SJSA1 (cell line): Measurements from ENCODE around the gene RBM39. TPM values are rescaled to one million over a fixed set of nuclear protein-coding genes. Genes with fewer than 3 reads are reported as not detected.
A peak's percentile ranks its signal among the peaks of the same experiment; 100 is the strongest.
"Not testable (repeated sequence)": the region's sequence is repeated elsewhere in the genome, so short reads cannot be mapped to it uniquely, and the experiment has no call there.

ENCODE experiments used
- DNase-seq, 2 experiments: peaks; one replicate each; pipeline ENCODE4 v3.0.0-alpha.2; 2015 to 2020; ENCODE audit warnings: low spot score in 2 of 2, low read depth in 1 of 2
- H3K27ac ChIP-seq: fragments of 250-450 bp; sonication (Bioruptor Pico); 2 replicates; pipeline ENCODE4 v1.5.1; 2020; ENCODE audit warnings: mild to moderate bottlenecking, moderate library complexity
- H3K27me3 ChIP-seq: fragments of 250-450 bp; sonication (Bioruptor Pico); replicated peaks from 2 replicates; pipeline ENCODE4 v1.5.1; 2020; ENCODE audit warnings: mild to moderate bottlenecking, moderate library complexity
- H3K36me3 ChIP-seq: fragments of 250-450 bp; sonication (Bioruptor Pico); 2 replicates; pipeline ENCODE4 v1.5.1; 2020; ENCODE audit warnings: mild to moderate bottlenecking
- H3K4me1 ChIP-seq: fragments of 250-450 bp; sonication (Bioruptor Pico); replicated peaks from 2 replicates; pipeline ENCODE4 v1.6.1; 2021; ENCODE audit warnings: mild to moderate bottlenecking
- H3K4me3 ChIP-seq: fragments of 250-450 bp; sonication (Bioruptor Pico); 2 replicates; pipeline ENCODE4 v1.5.1; 2020; ENCODE audit warnings: mild to moderate bottlenecking
- H3K9me3 ChIP-seq: fragments of 250-450 bp; sonication (Bioruptor Pico); replicated peaks from 2 replicates; pipeline ENCODE4 v1.5.1; 2020; ENCODE audit warnings: mild to moderate bottlenecking
- total RNA-seq: library from RNA; depleted of rRNA; stranded (reverse); fragments of >200 nt; shearing (Covaris generic); gene quantifications from 2 replicates; pipeline ENCODE4 v1.2.3, GENCODE V29; 2014

RBM39 gene
- total RNA-seq, 1 experiment from 2014 or later, result 277 TPM

DNA sequence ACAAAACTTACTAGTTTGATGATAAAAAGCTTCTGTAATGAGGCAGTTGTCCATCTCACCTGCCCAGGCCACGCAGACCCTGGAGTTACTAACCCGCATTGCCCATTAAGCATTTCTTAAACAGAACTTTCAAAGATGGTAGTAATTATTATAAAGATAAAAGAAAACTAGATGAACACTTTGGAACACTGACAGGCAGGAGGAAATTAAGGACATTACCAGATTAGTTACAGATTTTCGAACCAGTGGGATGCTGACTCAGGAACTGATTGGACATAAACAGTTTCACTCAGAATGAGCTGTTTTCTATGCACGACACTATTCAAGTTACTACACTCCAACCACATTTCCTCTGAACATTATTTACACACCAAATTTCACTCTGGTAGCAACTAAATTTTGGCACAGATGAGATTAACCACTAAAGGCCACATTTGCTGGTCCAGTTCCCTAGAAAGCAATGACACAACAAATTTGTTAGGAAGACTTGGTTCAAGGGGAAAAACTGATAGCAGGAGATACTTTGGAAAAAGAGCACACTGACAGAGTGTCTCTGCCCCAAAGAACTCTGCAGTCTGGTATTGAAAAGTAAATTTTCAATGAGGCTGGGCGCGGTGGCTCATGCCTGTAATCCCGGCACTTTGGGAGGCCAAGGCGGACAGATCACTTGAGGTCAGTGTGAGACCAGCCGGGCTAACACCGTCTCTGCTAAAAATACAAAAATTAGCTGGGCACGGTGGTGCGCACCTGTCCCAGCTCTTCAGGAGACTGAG is 39.8 kb downstream of the RBM39 start:
- peaks cover 16% of the 10 kb centered on the region for H3K4me1 ChIP-seq
- H3K36me3 ChIP-seq, result peaks cover 78% of the 10 kb centered on the region
- DNase-seq, result peak in 1 of 2 experiments; percentile 36
- H3K27ac ChIP-seq, result no peak overlapping the region
- no peaks in the 10 kb centered on the region for H3K27me3 ChIP-seq
- no peak overlapping the region for H3K4me3 ChIP-seq
- H3K9me3 ChIP-seq, result no peaks in the 10 kb centered on the region

DNA sequence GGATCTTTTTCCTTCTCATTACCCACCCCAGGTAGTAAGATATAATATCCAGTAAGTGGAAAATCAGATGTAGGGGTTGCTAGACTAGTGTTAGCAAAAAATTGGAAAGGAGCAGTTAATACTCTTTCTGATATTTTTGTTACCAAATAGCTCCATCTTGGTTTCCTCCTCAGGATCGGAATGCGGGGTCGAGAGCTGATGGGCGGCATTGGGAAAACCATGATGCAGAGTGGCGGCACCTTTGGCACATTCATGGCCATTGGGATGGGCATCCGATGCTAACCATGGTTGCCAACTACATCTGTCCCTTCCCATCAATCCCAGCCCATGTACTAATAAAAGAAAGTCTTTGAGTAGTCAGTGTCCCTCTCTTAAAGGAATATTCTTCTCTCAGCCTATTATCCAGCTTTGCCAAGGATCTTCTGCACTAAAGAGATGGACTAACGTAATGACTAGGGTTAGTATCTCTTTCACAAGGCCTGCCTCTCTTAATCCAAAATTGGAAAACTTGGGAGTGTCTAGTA is 41.4 kb downstream of the RBM39 start:
- H3K9me3 ChIP-seq, result no peaks in the 10 kb centered on the region
- peaks cover 67% of the 10 kb centered on the region for H3K36me3 ChIP-seq
- peak in 1 of 2 experiments; percentile 28 for DNase-seq
- H3K4me3 ChIP-seq, result no peak overlapping the region
- H3K27ac ChIP-seq, result no peak overlapping the region
- H3K27me3 ChIP-seq, result no peaks in the 10 kb centered on the region
- peaks cover 16% of the 10 kb centered on the region for H3K4me1 ChIP-seq

DNA sequence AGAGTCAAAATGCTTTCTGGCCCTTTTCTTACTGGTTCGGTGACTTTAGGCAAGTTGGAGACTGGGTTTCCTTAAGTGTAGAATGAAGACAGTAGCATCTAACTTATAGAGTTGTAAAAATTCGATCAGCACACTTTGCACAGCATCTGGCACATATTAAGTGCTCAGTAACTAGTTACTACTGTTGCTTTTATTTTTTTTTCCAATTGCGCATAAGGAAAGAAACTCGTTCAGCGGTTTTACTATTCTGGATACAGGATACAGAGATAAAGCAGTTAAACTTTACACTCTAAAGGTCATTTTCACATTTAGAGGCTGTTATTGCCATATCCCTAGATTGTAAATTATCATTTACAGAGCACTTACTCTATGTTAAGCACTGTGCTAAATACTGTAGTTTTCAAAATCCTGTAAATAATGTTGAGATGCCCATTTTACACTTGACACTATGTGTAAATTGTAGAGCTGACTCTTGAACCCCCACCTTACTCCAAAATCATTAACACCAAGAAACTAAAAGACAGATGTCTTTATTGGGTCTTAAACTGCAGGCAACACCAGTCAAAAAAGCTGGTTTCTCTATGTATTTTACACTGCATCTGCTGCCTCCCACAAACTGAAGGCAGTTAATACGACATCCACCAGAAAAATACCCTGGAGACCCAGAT is 42.0 kb downstream of the RBM39 start:
- H3K9me3 ChIP-seq, result no peaks in the 10 kb centered on the region
- no peak for DNase-seq
- H3K36me3 ChIP-seq, result peaks cover 65% of the 10 kb centered on the region
- H3K27me3 ChIP-seq, result no peaks in the 10 kb centered on the region
- peak overlapping the region; percentile 54; the same call in 1 of the 2 replicates for H3K27ac ChIP-seq
- H3K4me1 ChIP-seq, result peaks cover 16% of the 10 kb centered on the region
- H3K4me3 ChIP-seq, result peak overlapping the region; percentile 77

DNA sequence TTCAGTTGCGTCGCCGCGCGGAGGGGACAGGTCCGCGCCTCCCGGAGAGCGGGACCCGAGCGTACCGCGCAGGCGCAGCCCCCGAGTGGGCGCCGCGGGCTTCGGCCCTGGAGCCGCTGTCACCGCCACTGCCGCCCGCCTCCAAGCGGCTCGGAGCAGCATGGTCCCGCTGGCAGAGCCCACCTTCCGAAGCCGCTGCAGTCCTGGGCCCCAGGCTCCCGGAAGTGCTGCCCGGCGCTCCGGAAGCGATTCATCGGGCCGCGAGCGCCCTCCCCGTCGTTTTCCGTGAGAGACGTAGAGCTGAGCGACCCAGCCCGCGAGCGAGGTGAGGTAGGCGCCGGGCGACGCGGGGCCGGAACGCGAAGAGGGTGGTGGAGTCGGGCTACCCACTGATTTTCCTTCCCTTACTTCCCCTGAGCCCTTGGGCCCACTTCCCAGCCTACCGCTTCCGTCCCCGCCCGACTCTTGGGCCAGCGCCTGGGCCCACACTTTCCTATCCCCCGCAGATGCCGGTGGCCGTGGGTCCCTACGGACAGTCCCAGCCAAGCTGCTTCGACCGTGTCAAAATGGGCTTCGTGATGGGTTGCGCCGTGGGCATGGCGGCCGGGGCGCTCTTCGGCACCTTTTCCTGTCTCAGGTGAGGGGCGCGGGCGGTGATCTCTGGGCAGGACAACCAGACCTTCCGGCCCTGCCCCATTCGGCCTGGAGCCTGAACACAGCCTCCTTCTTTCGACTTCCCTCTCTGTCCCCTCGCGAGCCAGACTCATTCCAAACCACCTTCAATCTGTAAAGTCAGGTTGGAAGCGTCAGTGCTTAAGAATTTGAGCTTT is 42.7 kb downstream of the RBM39 start, which contains the start of the genes NFS1 and ROMO1:
TSS of gene NFS1 (minus strand) at position 226 of the 830 bp plus-strand sequence. CDS start at position 162, 64 bp downstream.
TSS of gene ROMO1 (plus strand) at position 279 of the 830 bp plus-strand sequence. CDS start at position 507, 228 bp downstream.
- Histone ChIP-seq H3K27me3 (no peaks in the 10 kb centered on the region), H3K4me1 (peaks cover 16% of the 10 kb centered on the region), H3K9me3 (no peaks in the 10 kb centered on the region), H3K4me3 (peak within 1 kb of the TSS; percentile 77), H3K27ac (peak within 1 kb of the TSS; percentile 54), H3K36me3 (peaks cover 59% of the 10 kb centered on the region)
- peak; percentile 85 to 88 for DNase-seq

DNA sequence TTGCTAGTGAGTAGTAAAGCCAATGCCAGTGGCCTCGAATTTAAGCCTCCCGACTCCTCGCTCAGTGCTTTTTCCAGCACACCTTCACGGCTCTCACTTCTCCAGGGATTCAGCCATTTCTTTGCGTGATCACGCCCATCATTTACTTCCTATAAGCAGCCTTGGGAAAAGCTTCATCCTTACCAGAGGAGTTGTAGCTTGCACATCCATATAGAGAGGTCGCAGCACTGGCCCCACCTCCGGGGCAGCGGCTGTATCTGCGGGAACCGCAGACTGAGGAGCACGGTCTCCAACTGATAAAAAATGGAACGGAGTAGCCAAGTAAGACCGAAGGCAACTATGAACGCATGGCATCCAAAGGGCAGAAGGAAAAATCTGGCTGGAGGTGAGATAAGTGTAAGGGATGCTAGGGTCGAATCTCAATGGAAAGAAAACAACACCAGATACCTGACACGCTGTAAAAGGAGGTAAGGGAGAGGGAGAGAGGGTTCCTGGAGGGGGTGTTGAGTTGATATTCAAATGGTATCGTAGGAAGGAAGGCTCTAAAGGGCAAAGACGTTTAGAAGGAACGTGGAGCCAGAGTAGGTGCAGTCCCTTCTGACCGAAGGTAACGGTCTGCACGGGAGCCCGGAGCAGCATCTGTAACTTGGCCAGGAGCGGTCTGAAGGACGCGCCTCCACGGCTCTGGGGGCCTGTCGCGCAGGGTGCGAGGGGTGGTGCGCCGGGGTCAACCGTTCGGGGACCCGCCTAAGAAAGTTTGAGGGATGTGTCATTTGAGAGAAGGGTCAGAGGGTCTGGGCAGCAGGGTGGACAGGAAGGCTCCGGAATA is 43.5 kb downstream of the RBM39 start:
- peak in 1 of 2 experiments; percentile 40 for DNase-seq
- Histone ChIP-seq H3K27me3 (no peaks in the 10 kb centered on the region), H3K4me3 (peak overlapping the region; percentile 77)

DNA sequence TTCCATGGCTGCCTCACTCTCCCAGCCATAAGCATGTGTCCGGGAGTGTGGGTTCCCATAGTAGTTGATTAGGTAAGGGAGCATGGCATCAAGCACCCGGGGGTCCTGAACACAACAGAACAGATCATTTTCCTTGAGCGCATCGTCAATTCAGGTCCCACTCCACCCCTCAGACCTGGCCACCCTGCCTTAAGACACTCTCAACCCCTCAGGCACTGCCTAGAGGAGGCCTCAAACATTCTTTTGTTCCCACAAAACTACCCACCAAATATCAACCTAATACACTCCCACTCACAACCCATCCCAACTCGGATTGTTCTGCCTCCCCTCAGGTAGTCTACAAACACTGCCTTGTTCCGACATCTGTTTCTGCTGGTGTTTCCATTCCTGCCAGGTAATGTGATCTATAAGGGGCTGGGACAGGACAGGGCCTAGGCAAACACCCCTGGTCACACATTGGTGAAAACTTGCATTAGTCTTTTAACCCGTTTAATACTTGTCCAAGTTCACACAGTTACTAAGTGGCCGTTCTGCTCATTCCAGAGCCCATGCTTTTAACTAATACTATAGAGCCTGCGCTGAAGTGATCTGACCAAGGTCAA is 44.3 kb downstream of the RBM39 start:
- DNase-seq, result peak in 1 of 2 experiments; percentile 28
- no peaks in the 10 kb centered on the region for H3K27me3 ChIP-seq
- H3K4me1 ChIP-seq, result peaks cover 16% of the 10 kb centered on the region
- no peaks in the 10 kb centered on the region for H3K9me3 ChIP-seq
- no peak overlapping the region for H3K27ac ChIP-seq
- peaks cover 46% of the 10 kb centered on the region for H3K36me3 ChIP-seq
- no peak overlapping the region; the same call in 1 of the 2 replicates for H3K4me3 ChIP-seq

More for the DNA sequence above, 43.5 kb downstream of the RBM39 start:
- H3K9me3 ChIP-seq, result no peaks in the 10 kb centered on the region
- H3K4me1 ChIP-seq, result peaks cover 16% of the 10 kb centered on the region
- 0 out of 2 replicates have a peak overlapping the region, but pooled peaks have one; percentile 54 for H3K27ac ChIP-seq
- peaks cover 53% of the 10 kb centered on the region for H3K36me3 ChIP-seq

DNA sequence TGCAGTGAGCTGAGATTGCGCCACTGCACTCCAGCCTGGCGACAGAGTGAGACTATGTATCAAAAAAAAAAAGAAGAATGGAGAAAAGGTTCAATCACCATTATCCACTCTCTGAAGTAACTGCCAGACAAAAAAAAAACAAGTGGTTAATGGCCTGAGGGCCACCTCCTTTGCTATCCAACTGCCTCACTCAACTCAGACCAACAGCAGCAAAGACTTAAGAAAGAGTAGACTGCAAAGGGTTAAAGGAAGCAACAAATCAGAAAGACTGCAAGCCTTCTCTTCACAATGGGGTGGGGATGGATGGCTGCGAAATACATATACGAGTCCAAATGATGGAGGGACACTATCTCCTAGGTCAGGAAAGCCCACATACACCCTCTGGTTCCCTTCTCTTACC is 46.1 kb downstream of the RBM39 start:
- no peaks in the 10 kb centered on the region for H3K27me3 ChIP-seq
- no peak overlapping the region for H3K27ac ChIP-seq
- peaks cover 16% of the 10 kb centered on the region for H3K4me1 ChIP-seq
- no peaks in the 10 kb centered on the region for H3K9me3 ChIP-seq
- DNase-seq, result peak in 1 of 2 experiments; percentile 7
- no peak overlapping the region for H3K4me3 ChIP-seq
- H3K36me3 ChIP-seq, result peaks cover 30% of the 10 kb centered on the region

DNA sequence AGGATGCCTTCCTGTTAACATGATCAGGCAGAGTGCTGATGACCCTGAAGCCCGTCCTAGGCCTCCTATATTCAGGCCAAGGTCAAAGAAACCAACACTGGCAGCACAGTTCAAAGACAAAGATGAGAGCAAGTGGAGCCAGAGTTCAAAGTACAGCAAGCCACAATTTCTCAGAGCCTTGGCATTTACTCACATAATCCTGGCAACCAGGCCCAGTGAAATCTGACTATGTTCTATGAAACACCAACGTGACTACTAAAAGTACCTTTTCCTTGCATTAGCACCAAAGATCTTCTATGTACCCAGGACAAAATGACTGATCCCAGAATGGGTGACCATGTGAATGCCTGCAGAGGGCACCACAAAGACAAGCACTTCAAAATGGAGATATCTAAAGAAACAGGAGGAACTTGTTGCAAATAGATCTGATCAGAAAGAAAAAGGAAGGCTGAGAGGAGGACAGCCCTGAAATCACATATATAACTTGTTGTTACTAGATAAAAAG is 46.8 kb downstream of the RBM39 start:
- Histone ChIP-seq H3K27ac (no peak overlapping the region), H3K4me1 (peaks cover 10% of the 10 kb centered on the region), H3K4me3 (no peak overlapping the region), H3K27me3 (no peaks in the 10 kb centered on the region), H3K36me3 (peaks cover 28% of the 10 kb centered on the region), H3K9me3 (no peaks in the 10 kb centered on the region)
- DNase-seq, result peak in 1 of 2 experiments; percentile 10

DNA sequence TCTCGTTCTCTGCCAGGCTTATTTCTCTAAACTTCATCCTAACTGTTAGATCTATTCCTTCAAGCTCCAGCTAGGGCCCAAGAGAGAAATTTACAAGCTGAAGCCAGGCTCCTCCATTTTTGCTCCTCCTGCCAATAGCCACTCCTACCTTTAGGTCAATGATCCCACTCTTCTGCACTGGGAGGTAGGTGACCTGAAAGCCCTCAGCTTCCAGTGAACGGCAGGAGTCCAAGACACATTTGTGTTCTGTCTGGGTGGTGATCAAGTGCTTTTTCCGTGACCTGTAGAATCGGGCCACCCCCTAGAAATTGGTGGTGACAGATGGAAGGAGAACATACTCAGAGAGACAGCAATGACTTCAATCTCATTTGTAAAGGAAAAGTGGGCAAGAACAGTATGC is 51.8 kb downstream of the RBM39 start:
- peaks cover 25% of the 10 kb centered on the region for H3K36me3 ChIP-seq
- H3K9me3 ChIP-seq, result no peaks in the 10 kb centered on the region
- peak in 1 of 2 experiments; percentile 8 for DNase-seq
- H3K4me1 ChIP-seq, result no peaks in the 10 kb centered on the region
- H3K27me3 ChIP-seq, result no peaks in the 10 kb centered on the region
- H3K4me3 ChIP-seq, result no peak overlapping the region
- H3K27ac ChIP-seq, result no peak overlapping the region

DNA sequence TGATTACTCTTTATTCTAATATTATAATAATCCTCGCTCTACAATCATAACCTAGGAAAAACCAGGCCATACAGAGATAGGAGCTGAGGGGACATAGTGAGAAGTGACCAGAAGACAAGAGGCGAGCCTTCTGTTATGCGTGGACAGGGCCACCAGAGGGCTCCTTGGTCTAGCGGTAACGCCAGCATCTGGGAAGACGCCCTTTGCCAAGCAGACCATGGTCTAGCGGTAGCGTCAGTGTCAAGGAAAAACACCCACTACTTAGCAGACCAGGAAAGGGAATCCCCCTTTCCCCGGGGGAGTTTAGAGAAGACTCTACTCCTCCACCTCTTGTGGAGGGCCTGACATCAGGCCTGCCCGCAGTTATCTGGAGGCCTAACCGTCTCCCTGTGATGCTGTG is 55.2 kb downstream of the RBM39 start:
- peaks cover 19% of the 10 kb centered on the region for H3K36me3 ChIP-seq
- H3K4me1 ChIP-seq, H3K4me3 ChIP-seq, H3K9me3 ChIP-seq, H3K27ac ChIP-seq, H3K27me3 ChIP-seq: not testable (repeated sequence)
- DNase-seq, result peak in 1 of 2 experiments; percentile 5

DNA sequence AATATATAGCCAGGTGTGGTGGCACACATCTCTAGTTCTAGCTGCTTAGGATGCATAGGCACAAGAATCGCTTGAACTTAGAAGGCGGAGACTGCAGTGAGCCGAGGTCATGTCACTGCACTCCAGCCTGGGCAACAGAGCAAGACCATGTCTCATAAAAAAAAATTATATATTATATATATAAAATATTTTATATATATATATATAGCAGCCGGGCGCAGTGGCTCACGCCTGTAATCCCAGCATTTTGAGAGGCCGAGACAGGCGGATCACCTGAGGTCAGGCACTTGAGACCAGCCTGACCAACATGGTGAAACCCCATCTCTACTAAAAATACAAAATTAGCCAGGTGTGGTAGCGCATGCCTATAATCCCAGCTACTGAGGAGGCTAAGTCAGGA is 56.7 kb downstream of the RBM39 start:
- H3K27ac ChIP-seq, H3K4me1 ChIP-seq, H3K4me3 ChIP-seq, DNase-seq, H3K27me3 ChIP-seq, H3K9me3 ChIP-seq: not testable (repeated sequence)
- H3K36me3 ChIP-seq, result peaks cover 23% of the 10 kb centered on the region

DNA sequence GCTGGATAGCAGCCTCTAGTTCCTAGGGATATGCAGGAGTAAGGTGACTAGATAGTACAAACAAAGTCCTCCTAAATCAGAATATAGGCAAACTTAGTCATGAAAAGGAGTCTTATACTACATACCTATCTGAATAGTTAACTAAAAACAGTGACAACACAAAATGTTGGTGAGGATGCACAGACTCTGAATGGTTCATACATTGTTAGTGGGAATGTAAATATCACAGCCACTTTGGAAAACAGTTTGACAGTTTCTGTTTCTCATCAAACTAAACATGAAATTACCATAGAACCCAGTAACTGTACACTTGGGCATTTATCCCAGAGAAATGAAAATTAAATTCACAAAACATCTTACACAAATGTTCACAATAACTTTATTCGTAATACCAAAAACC is 60.1 kb downstream of the RBM39 start:
- Histone ChIP-seq H3K9me3 (no peaks in the 10 kb centered on the region), H3K27ac (no peak overlapping the region), H3K4me3 (no peak overlapping the region), H3K4me1 (no peaks in the 10 kb centered on the region), H3K36me3 (peaks cover 11% of the 10 kb centered on the region; the same call in 1 of the 2 replicates), H3K27me3 (no peaks in the 10 kb centered on the region)
- DNase-seq, result no peak
